IMR-90 (cell line): ENCODE measurements around the gene CC2D2A. TPM values are rescaled to one million over a fixed set of nuclear protein-coding genes. Genes with fewer than 3 reads are reported as not detected.

ENCODE experiments used
- ATAC-seq: fragments of 200-7000 bp; cut with Tn5 transposase; 2 replicates; pipeline ENCODE4 v1.9.1; 2020; ENCODE audit warnings: low read depth, mild to moderate bottlenecking, moderate library complexity
- BruUV-seq: library from RNA; stranded (reverse); fragments of 400-500 nt; replicated peaks from 2 replicates; lab custom pipeline; 2021; lab: Mats Ljungman, UMichigan
- CTCF ChIA-PET: fragments of 300-600 bp; formaldehyde crosslinking; extraction: SDS; loops from one replicate; lab custom pipeline; 2021; ENCODE audit warnings: antibody characterized with exemption; lab: Yijun Ruan, JAX
- POLR2A ChIA-PET: fragments of 300-600 bp; sonication (Branson Sonifier 250); formaldehyde crosslinking; loops from one replicate; lab custom pipeline; 2022; ENCODE audit warnings: antibody characterized with exemption; ENCODE audit not compliant: unreplicated experiment; lab: Charles Lee
- DNase-seq: peaks from one replicate; pipeline ENCODE4 v3.0.0; 2013
- H2AFZ ChIP-seq: replicated peaks from 2 replicates; pipeline ENCODE3; 2013; ENCODE audit warnings: low read length, mild to moderate bottlenecking; ENCODE audit not compliant: poor library complexity
- H2AK5ac ChIP-seq: 2 replicates; pipeline ENCODE4 v1.6.1; 2013; ENCODE audit warnings: low read depth, low read length, inconsistent platforms
- H2AK9ac ChIP-seq: replicated peaks from 2 replicates; pipeline ENCODE3; 2013; ENCODE audit warnings: mild to moderate bottlenecking, low read depth, low read length, moderate library complexity; ENCODE audit not compliant: poor library complexity
- H2BK120ac ChIP-seq: 2 replicates; pipeline ENCODE4 v1.6.1; 2013; ENCODE audit warnings: low read depth, low read length, inconsistent platforms
- H2BK15ac ChIP-seq: 3 replicates; pipeline ENCODE4 v1.6.1; 2013; ENCODE audit warnings: low read depth, low read length, inconsistent platforms
- H2BK20ac ChIP-seq: 2 replicates; pipeline ENCODE4 v1.6.1; 2013; ENCODE audit warnings: low read depth, mild to moderate bottlenecking, inconsistent platforms, low read length, moderate library complexity
- H2BK5ac ChIP-seq: 2 replicates; pipeline ENCODE4 v1.6.1; 2013; ENCODE audit warnings: mild to moderate bottlenecking, low read depth, low read length, inconsistent platforms; ENCODE audit not compliant: poor library complexity, severe bottlenecking
- H3K14ac ChIP-seq: replicated peaks from 2 replicates; pipeline ENCODE4 v1.6.1; 2013; ENCODE audit warnings: low read depth, low read length, inconsistent platforms
- H3K18ac ChIP-seq: 2 replicates; pipeline ENCODE4 v1.6.1; 2013; ENCODE audit warnings: low read depth, low read length, control low read depth
- H3K23ac ChIP-seq: 2 replicates; pipeline ENCODE4 v1.6.1; 2013; ENCODE audit warnings: low read depth, low read length, inconsistent platforms
- H3K27ac ChIP-seq: 2 replicates; pipeline ENCODE4 v1.5.1; 2013; ENCODE audit warnings: mild to moderate bottlenecking, control low read depth, low read length; ENCODE audit not compliant: insufficient read depth
- H3K27me3 ChIP-seq: 2 replicates; pipeline ENCODE4 v1.6.1; 2013; ENCODE audit warnings: low read length; ENCODE audit not compliant: control insufficient read depth, insufficient read depth
- H3K36me3 ChIP-seq: 2 replicates; pipeline ENCODE4 v1.6.1; 2013; ENCODE audit warnings: low read length, mixed read lengths; ENCODE audit not compliant: control insufficient read depth, insufficient read depth
- H3K4ac ChIP-seq: 2 replicates; pipeline ENCODE4 v1.6.1; 2013; ENCODE audit warnings: low read depth, low read length, inconsistent platforms
- H3K4me1 ChIP-seq: 2 replicates; pipeline ENCODE4 v1.6.1; 2013; ENCODE audit warnings: low read length, mixed read lengths; ENCODE audit not compliant: control insufficient read depth, insufficient read depth
- H3K4me2 ChIP-seq: 2 replicates; pipeline ENCODE4 v1.6.1; 2013; ENCODE audit warnings: low read depth, mild to moderate bottlenecking, control low read depth, low read length, moderate library complexity
- H3K4me3 ChIP-seq: 2 replicates; pipeline ENCODE4 v1.5.1; 2013; ENCODE audit warnings: low read depth, mild to moderate bottlenecking, control low read depth, low read length, moderate library complexity; ENCODE audit not compliant: insufficient read depth
- H3K56ac ChIP-seq: 2 replicates; pipeline ENCODE4 v1.6.1; 2013; ENCODE audit warnings: low read length, inconsistent platforms; ENCODE audit not compliant: insufficient read depth; ENCODE audit errors: extremely low read depth
- H3K79me1 ChIP-seq, 2 experiments: 2 replicates each; pipeline ENCODE4 v1.6.1; 2013; ENCODE audit warnings: low read length in 2 of 2, inconsistent platforms in 1 of 2, low read depth in 1 of 2
- H3K9ac ChIP-seq: 2 replicates; pipeline ENCODE4 v1.6.1; 2013; ENCODE audit warnings: low read depth, low read length, control low read depth
- H3K9me1 ChIP-seq: 2 replicates; pipeline ENCODE4 v1.6.1; 2013; ENCODE audit warnings: low read length, inconsistent platforms; ENCODE audit not compliant: insufficient read depth
- H3K9me3 ChIP-seq: 2 replicates; pipeline ENCODE4 v1.6.1; 2013; ENCODE audit warnings: low read length; ENCODE audit not compliant: control insufficient read depth, insufficient read depth
- H4K20me1 ChIP-seq: 2 replicates; pipeline ENCODE4 v1.6.1; 2013; ENCODE audit warnings: low read length, inconsistent platforms; ENCODE audit not compliant: insufficient read depth
- H4K5ac ChIP-seq: 2 replicates; pipeline ENCODE4 v1.6.1; 2013; ENCODE audit warnings: mild to moderate bottlenecking, low read depth, low read length, control low read depth
- H4K8ac ChIP-seq, 2 experiments: 2 replicates each; pipeline ENCODE4 v1.6.1; 2013; ENCODE audit warnings: low read depth in 2 of 2, low read length in 2 of 2, control low read depth in 1 of 2, inconsistent platforms in 1 of 2
- H4K91ac ChIP-seq: 2 replicates; pipeline ENCODE4 v1.6.1; 2013; ENCODE audit warnings: low read depth, low read length, inconsistent platforms; ENCODE audit not compliant: insufficient read depth
- MXI1 ChIP-seq: IDR thresholded peaks from 2 replicates; pipeline ENCODE4 v1.6.1; 2012; ENCODE audit warnings: low read depth, mild to moderate bottlenecking, low read length, moderate library complexity, borderline replicate concordance
- WGBS, 2 experiments: methylation state at CpG; one replicate each; pipeline versions ENCODE4 v1.1.5 to v1.1.7; 2013; ENCODE audit warnings: missing lambda C conversion rate in 2 of 2; ENCODE audit not compliant: insufficient read length in 1 of 2; ENCODE audit errors: extremely low coverage in 2 of 2; 5-methylcytosine and 5-hydroxymethylcytosine counted together
- dilution Hi-C: fragments of 300-500 bp; cut with HindIII; formaldehyde crosslinking; loops from one replicate; pipeline ENCODE4 v1.14.3; 2018; ENCODE audit warnings: low sequenced_read_pairs; ENCODE audit not compliant: unreplicated experiment
- in situ Hi-C: fragments of 300-500 bp; cut with MboI; formaldehyde crosslinking; loops from 3 replicates; pipeline ENCODE4 v1.14.3; 2019; ENCODE audit warnings: low sequenced_read_pairs, inconsistent platforms, mixed read lengths
- intact Hi-C: fragments of 100-400 bp; cut with micrococcal nuclease; formaldehyde crosslinking; loops from 2 replicates; pipeline ENCODE4 v1.10.0; 2022
- polyA plus RNA-seq, 3 experiments: library from polyadenylated mRNA; depleted of rRNA; stranded (reverse); fragments of >200 nt; gene quantifications; 2 replicates each; pipeline ENCODE4 v1.2.3, GENCODE V29; 2012; ENCODE audit warnings: low replicate concordance in 1 of 3
- total RNA-seq: library from RNA; depleted of rRNA; stranded (reverse); fragments of >200 nt; gene quantifications from 2 replicates; pipeline ENCODE4 v1.2.3, GENCODE V29; 2012

Gene CC2D2A
- total and polyA plus RNA-seq, 2 of the 4 experiments (the other 2 are of a cell fraction) = 20.8 to 26.3 TPM

DNA sequence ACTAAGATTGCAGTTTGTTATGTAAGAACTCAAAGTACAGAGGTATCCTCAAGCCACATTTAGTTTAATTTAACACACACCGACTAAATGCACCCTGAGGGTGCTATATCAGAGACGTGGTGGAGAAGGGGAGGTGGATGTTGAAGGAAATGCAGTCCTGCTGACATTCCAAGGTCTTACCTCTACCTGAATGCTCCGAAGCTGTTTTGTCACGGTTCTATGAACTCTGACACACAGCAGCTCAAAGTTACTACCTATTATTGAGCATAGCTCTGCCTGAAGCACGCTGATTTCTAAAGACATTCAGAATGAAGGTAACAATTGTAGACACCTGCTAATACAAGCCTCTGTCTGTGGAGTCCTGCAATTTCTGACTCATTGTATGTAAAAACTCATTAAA is 6.7 kb downstream of the CC2D2A start:
- Histone ChIP-seq H3K4ac (no peak overlapping the region), H2AK5ac (no peak overlapping the region), H4K5ac (no peak overlapping the region), H2BK20ac (no peak overlapping the region), H3K23ac (no peak overlapping the region), H3K9ac (no peak overlapping the region), H2AK9ac (no peak overlapping the region), H4K91ac (no peak overlapping the region), H3K4me1 (peaks cover 8% of the 10 kb centered on the region), H3K56ac (no peak overlapping the region), H2AFZ (no peak overlapping the region), H2BK120ac (no peak overlapping the region), H3K4me3 (no peak overlapping the region), H4K20me1 (no peaks in the 10 kb centered on the region), H3K18ac (no peak overlapping the region), H3K4me2 (no peak overlapping the region), H3K36me3 (peaks cover 4% of the 10 kb centered on the region; the same call in 1 of the 2 replicates), H3K14ac (no peak overlapping the region), H3K9me1 (no peaks in the 10 kb centered on the region), H2BK15ac (no peak overlapping the region), H2BK5ac (no peak overlapping the region), H3K27ac (no peak overlapping the region), H4K8ac (no peak overlapping the region), H3K27me3 (no peaks in the 10 kb centered on the region), H3K9me3 (no peaks in the 10 kb centered on the region), H3K79me1 (peaks cover 9 to 18% of the 10 kb centered on the region in 2 experiments; a peak in 3 of 4 replicates)
- ATAC-seq (no peak), DNase-seq (no peak)
- dilution Hi-C loops = no loop called here
- ChIA-PET POLR2A (no interaction called here), CTCF (no interaction called here)
- no CpG with 5 or more reads among the region's 5 CpGs for WGBS, 2 experiments
- TF ChIP-seq MXI1 = no peak
- in situ Hi-C loops = loop anchor here (10.0 to 25.0 kb wide), 4 partner anchors 328 to 736 kb away; no protein-coding TSS in a partner anchor
- no TSS peak for BruUV-seq
- intact Hi-C loops = loop anchor here (10.0 kb wide), 1 partner anchor 748 kb away; the partner anchor contains the start of gene TAPT1
